Cortex of kidney (tissue), 1 donor: ENCODE measurements around the gene TRIM22.
"Not testable (repeated sequence)": the region's sequence is repeated elsewhere in the genome, so short reads cannot be mapped to it uniquely, and the experiment has no call there.

Experiments used
- DNase-seq: peaks from one replicate; lab custom pipeline; 2025; lab: John Stamatoyannopoulos, UW

The TRIM22 gene

DNA sequence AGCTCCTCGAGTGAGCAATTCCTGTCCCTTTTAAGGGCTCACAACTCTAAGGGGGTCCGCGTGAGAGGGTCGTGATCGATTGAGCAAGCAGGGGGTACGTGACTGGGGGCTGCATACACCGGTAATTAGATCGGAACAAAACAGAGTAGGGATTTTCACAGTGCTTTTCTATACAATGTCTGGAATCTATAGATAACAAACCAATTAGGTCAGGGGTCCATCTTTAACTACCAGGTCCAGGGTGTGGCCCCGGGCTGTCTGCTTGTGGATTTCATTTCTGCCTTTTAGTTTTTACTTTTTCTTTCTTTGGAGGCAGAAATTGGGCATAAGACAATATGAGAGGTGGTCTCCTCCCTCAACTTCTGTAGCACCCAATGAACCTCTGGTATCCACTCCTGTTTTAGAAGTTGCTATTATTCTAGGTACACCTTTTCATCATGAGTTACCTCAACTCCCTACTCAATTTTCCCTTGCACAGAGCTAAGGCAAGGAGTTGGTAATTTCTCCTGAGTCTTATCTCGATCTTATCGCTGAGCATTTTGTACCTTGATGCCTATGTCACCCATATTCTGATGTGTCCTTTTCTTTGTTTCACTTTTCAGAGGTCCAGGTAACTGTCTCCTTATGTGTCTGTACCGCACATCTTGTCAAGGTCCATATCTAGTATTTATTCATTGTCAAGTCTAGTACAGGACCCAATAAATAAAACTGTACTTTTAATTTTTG lies 1.8 kb downstream of the TRIM22 start:
- not testable (repeated sequence) for DNase-seq

DNA sequence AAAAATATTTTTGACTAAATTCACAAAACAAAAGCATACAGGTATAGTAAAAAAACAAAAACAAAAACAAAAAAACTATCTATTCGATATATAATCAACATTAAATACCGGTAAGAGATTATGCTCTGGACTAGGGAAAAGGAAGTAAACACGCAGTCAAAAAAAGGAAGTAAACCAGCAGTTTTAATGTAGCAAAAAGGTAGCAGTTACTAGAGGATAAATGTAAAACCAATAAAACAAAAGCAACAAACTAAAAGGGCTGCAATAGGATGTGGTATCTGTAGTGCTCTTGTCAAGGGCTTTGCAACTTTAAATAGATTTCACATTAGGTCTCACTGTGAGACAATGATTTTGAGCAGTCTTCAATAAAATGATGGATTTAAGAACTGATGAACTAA lies 2.4 kb downstream of the TRIM22 start:
- DNase-seq: no peak

GRCh38 chr11:5694642-5695041 lies 5.1 kb downstream of the TRIM22 start:
- DNase-seq: no peak

- no peak for DNase-seq
These were observed 6.0 kb downstream of the TRIM22 start for GRCh38 chr11:5695580-5695979.

DNA sequence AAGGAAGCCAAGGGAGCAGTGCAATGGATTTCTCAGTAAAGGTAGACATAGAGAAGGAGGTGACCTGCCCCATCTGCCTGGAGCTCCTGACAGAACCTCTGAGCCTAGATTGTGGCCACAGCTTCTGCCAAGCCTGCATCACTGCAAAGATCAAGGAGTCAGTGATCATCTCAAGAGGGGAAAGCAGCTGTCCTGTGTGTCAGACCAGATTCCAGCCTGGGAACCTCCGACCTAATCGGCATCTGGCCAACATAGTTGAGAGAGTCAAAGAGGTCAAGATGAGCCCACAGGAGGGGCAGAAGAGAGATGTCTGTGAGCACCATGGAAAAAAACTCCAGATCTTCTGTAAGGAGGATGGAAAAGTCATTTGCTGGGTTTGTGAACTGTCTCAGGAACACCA lies 6.6 kb downstream of the TRIM22 start:
- no peak for DNase-seq

- no peak for DNase-seq
These were observed 8.7 kb downstream of the TRIM22 start for GRCh38 chr11:5698281-5698680.

DNA sequence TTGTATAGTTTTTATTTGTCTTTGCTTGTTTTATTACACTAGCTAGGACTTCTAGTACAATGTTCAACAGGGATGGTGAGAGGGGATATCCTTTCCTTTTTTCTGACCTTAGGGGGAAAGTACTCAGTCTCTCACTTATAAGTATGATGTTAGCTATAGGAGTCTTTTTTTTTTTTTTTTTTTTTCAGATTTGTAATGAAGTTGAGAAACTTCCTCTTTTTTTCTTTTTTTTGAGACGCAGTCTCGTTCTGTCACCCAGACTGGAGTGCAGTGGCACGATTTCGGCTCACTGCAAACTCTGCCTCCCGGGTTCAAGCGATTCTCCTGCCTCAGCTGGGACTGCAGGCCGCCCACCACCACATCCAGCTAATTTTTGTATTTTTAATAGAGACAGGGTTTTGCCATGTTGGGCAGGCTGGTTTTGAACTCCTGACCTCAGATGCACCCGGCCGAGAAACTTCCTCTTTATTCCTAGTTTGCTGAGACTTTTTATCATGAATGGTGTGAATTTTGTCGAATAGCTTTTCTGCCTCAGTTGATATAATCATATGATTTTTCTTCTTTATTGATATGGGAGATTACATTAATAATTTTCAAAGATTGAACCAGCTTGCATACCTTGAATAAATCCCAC lies 10.9 kb downstream of the TRIM22 start:
- no peak for DNase-seq

DNA sequence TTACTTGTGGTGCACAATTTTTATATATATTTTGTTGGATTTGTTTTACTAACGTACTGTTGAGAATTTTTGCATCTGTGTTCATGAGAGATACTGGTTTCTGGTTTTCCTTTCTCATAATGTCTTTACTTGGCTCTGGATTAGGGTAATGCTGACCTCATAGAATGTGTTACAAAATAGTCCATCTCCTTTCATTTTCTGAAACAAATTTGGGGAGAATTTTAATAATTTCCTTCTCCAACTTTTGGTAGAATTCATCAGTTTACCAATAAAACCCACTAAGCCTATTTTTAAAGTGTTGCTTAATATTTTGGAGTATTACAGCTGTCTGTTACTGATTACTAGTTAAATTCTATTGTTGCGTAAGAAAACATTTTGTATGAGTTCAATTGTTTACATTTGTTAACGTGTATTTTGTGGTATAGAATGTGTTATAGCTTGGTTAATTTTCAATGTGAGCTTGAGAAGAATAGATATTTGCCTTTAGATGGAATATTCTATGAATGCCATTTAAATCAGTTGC lies 11.5 kb downstream of the TRIM22 start:
- no peak for DNase-seq

- DNase-seq: no peak
These were observed 14.3 kb downstream of the TRIM22 start for GRCh38 chr11:5703741-5704536.

DNA sequence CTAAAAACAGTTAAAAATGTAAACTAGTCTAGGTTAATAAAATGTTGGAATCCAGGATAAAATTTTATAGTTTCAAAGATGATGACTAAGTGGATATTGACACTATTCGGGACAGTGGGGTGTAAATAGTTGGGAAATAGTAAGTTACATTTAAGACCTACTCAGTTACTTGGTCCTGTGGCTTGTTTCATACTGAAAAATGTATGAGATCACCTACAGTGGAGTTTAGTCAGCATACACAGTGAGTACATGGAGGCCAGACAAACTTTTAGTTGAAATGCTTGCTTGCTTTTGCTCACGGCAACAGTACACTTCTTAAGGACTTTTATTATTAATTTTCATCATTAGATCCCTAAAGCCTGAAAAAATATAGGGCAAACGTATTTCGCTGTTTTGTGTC lies 16.1 kb downstream of the TRIM22 start:
- no peak for DNase-seq

- no peak for DNase-seq
These were observed 22.9 kb downstream of the TRIM22 start for GRCh38 chr11:5712507-5712906.

- DNase-seq: no peak
These were observed 24.1 kb downstream of the TRIM22 start for GRCh38 chr11:5713695-5714094.

GRCh38 chr11:5716518-5716917 lies 26.9 kb downstream of the TRIM22 start:
- DNase-seq: not testable (repeated sequence)

- no peak for DNase-seq
These were observed 30.3 kb downstream of the TRIM22 start for GRCh38 chr11:5719703-5720495.

- DNase-seq: no peak
These were observed 33.0 kb downstream of the TRIM22 start for GRCh38 chr11:5722622-5723021.

- DNase-seq: no peak
These were observed 36.8 kb downstream of the TRIM22 start for GRCh38 chr11:5726351-5726750.

DNA sequence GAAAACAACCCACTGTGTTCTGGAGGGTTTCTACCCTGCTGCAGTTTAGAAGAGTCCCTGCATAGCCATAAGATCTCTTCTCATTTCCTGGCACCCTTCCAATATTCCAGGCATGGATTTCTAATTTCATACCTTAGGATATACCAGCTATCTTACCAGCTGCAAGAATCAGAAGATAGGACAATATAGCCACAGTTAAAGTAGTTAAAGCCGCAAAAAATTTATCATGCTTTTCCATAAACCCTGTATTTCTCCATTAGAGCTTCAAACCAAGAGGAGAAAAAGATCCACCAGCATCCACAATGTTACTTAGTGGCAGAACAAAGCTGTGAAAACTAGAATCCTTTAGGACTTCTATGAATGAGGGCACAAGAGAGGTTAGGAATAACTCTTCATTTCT lies 38.1 kb downstream of the TRIM22 start:
- DNase-seq: no peak

GRCh38 chr11:5736396-5736795 lies 46.8 kb downstream of the TRIM22 start, which contains the start of gene OR56B1:
OR56B1 (plus strand) TSS chr11:5736448; CDS start chr11:5736517, 69 bp downstream.
- DNase-seq: no peak

GRCh38 chr11:5737091-5737490 lies 47.5 kb downstream of the TRIM22 start:
- DNase-seq: no peak

GRCh38 chr11:5737670-5738392 lies 48.2 kb downstream of the TRIM22 start:
- no peak for DNase-seq

GRCh38 chr11:5738431-5738830 lies 48.8 kb downstream of the TRIM22 start:
- DNase-seq: no peak
